ENCODE results near the gene BAG3.
"Not testable (repeated sequence)": the region's sequence is repeated elsewhere in the genome, so short reads cannot be mapped to it uniquely, and the experiment has no call there.

The BAG3 gene

GRCh38 chr10:119640875-119641526, 10.2 kb upstream of the BAG3 start:
- DNase-seq, result no peak

GRCh38 chr10:119642556-119643111, 8.5 kb upstream of the BAG3 start:
- peak in 2 of 5 experiments; percentile 74 to 94 for DNase-seq

GRCh38 chr10:119643306-119644204, 7.6 kb upstream of the BAG3 start:
- DNase-seq, result no peak

GRCh38 chr10:119644205-119644814, 6.9 kb upstream of the BAG3 start:
- no peak for DNase-seq

GRCh38 chr10:119644994-119645393, 6.2 kb upstream of the BAG3 start:
- DNase-seq, result no peak

GRCh38 chr10:119650062-119650461, 1.1 kb upstream of the BAG3 start:
- no peak for DNase-seq

GRCh38 chr10:119651514-119652360, 557 bp downstream of the BAG3 start:
- peak in 2 of 5 experiments; percentile 18 to 40 for DNase-seq

GRCh38 chr10:119652361-119652730, 1.2 kb downstream of the BAG3 start:
- peak in 2 of 5 experiments; percentile 48 to 86 for DNase-seq

- peak in 1 of 5 experiments; percentile 68 for DNase-seq
Observed at GRCh38 chr10:119653209-119653608, 2.0 kb downstream of the BAG3 start.

GRCh38 chr10:119653916-119654315, 2.7 kb downstream of the BAG3 start:
- no peak for DNase-seq

- DNase-seq, result no peak
Observed at GRCh38 chr10:119654540-119654939, 3.4 kb downstream of the BAG3 start.

- peak in 3 of 5 experiments; percentile 38 to 86 (median 53) for DNase-seq
Observed at GRCh38 chr10:119655566-119656001, 4.4 kb downstream of the BAG3 start.

GRCh38 chr10:119656760-119657159, 5.6 kb downstream of the BAG3 start:
- peak in 1 of 5 experiments; percentile 40 for DNase-seq

GRCh38 chr10:119657725-119658124, 6.5 kb downstream of the BAG3 start:
- no peak for DNase-seq

GRCh38 chr10:119658274-119658673, 7.1 kb downstream of the BAG3 start:
- DNase-seq, result no peak

GRCh38 chr10:119659951-119660350, 8.8 kb downstream of the BAG3 start:
- DNase-seq, result no peak

GRCh38 chr10:119662076-119662605, 11.0 kb downstream of the BAG3 start:
- DNase-seq, result not testable (repeated sequence)

GRCh38 chr10:119663866-119664698, 12.9 kb downstream of the BAG3 start:
- peak in 3 of 5 experiments; percentile 16 to 90 (median 50) for DNase-seq

- DNase-seq, result no peak
Observed at GRCh38 chr10:119665901-119666708, 14.9 kb downstream of the BAG3 start.

- DNase-seq, result no peak
Observed at GRCh38 chr10:119666709-119667004, 15.5 kb downstream of the BAG3 start.
